ENCODE measurements around the gene MROH2B. TPM values are rescaled to one million over a fixed set of nuclear protein-coding genes. Genes with fewer than 3 reads are reported as not detected.
"Not testable (repeated sequence)": the region's sequence is repeated elsewhere in the genome, so short reads cannot be mapped to it uniquely, and the experiment has no call there.

The MROH2B gene
- total and polyA plus RNA-seq, 2 donors (not counting 1 experiment from before 2014, with no cell fraction given): not detected

DNA sequence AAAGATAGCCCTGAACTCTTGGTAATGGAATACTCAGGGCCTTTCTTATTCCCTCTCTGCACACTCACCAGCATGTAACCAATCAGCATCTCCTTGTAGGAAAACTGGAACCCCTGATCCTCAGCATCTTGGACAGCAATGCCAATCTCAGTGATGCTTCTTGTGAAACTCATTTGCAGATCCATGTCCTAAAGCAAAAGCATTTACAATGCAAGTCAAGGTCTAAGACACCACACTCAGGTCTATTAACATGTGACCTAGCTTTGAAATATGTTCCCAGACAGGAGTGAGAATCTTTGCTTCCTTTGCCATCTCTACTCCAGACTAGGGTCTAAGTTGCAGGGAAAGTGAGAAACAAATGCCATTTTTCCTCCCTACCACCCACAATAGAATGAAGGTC, 38.2 kb downstream of the MROH2B start:
- no peaks in the 10 kb centered on the region for H3K36me3 ChIP-seq (replicated peaks in 1 of 2; ENCODE audit: control extremely low read depth in 1 of 2, control insufficient read depth in 1 of 2, extremely low read depth in 1 of 2, insufficient read depth in 2 of 2, low read length in 1 of 2)
- ATAC-seq (ENCODE audit: low read depth) (no peak), DNase-seq (no peak)
- H3K4me2 ChIP-seq (replicated peaks; ENCODE audit: low read depth, low read length, poor library complexity, severe bottlenecking): no peak overlapping the region
- H4K20me1 ChIP-seq (ENCODE audit: control insufficient read depth, insufficient read depth, low read length, poor library complexity, severe bottlenecking): no peaks in the 10 kb centered on the region
- TF ChIP-seq, protein P1, sequence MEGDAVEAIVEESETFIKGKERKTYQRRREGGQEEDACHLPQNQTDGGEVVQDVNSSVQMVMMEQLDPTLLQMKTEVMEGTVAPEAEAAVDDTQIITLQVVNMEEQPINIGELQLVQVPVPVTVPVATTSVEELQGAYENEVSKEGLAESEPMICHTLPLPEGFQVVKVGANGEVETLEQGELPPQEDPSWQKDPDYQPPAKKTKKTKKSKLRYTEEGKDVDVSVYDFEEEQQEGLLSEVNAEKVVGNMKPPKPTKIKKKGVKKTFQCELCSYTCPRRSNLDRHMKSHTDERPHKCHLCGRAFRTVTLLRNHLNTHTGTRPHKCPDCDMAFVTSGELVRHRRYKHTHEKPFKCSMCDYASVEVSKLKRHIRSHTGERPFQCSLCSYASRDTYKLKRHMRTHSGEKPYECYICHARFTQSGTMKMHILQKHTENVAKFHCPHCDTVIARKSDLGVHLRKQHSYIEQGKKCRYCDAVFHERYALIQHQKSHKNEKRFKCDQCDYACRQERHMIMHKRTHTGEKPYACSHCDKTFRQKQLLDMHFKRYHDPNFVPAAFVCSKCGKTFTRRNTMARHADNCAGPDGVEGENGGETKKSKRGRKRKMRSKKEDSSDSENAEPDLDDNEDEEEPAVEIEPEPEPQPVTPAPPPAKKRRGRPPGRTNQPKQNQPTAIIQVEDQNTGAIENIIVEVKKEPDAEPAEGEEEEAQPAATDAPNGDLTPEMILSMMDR (IDR thresholded peaks at IDR 0.05): no peak
- TF ChIP-seq EZH2 (IDR thresholded peaks at IDR 0.05; ENCODE audit: borderline replicate concordance, insufficient read depth, low read depth, low read length, poor library complexity, severe bottlenecking): no peak
- H2AFZ ChIP-seq (ENCODE audit: insufficient read depth, low read depth, low read length, poor library complexity, severe bottlenecking): no peak overlapping the region
- Mint-ChIP-seq H3K27me3 (no peaks in the 10 kb centered on the region), H3K9me3 (ENCODE audit: insufficient read depth) (peaks cover 8% of the 10 kb centered on the region), H3K4me1 (no peaks in the 10 kb centered on the region), H3K27ac (no peak overlapping the region), H3K4me3 (no peak overlapping the region)
- ChIA-PET POLR2A (no interaction called here), CTCF (no interaction called here)
- H3K4me1 ChIP-seq (ENCODE audit: control insufficient read depth in 2 of 2, insufficient read depth in 2 of 2, low read length in 2 of 2): no peaks in the 10 kb centered on the region
- H3K27ac ChIP-seq (ENCODE audit: low read length in 2 of 2): no peak overlapping the region
- no peaks in the 10 kb centered on the region for H3K27me3 ChIP-seq (replicated peaks in 1 of 4; ENCODE audit: control extremely low read depth in 1 of 4, control insufficient read depth in 3 of 4, insufficient read depth in 4 of 4, low read length in 3 of 4)
- H3K79me2 ChIP-seq (ENCODE audit: control insufficient read depth, insufficient read depth, low read length): no peaks in the 10 kb centered on the region
- H3K9ac ChIP-seq (ENCODE audit: low read length): no peak overlapping the region
- H3K9me3 ChIP-seq (ENCODE audit: control extremely low read depth in 1 of 3, control insufficient read depth in 2 of 3, insufficient read depth in 1 of 3, low read length in 2 of 3): no peaks in the 10 kb centered on the region
- intact Hi-C loops (cut with micrococcal nuclease): no loop called here
- H3K4me3 ChIP-seq (ENCODE audit: control extremely low read depth in 1 of 5, extremely low read depth in 1 of 5, insufficient read depth in 1 of 5, low read depth in 2 of 5, low read length in 4 of 5): no peak overlapping the region

DNA sequence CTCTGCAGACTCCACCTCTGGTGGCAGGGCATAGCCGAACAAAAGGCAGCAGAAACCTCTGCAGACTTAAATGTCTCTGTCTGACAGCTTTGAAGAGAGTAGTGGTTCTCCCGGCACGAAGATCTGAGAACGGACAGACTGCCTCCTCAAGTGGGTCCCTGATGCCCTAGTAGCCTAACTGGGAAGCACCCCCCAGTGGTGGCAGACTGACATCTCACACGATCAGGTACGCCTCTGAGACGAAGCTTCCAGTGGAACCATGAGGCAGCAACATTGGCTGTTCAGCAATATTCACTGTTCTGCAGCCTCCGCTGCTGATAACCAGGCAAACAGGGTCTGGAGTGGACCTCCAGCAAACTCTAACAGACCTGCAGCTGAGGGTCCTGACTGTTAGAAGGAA, 48.5 kb downstream of the MROH2B start:
- H3K79me2 ChIP-seq (ENCODE audit: control insufficient read depth, insufficient read depth, low read length); H2AFZ ChIP-seq (ENCODE audit: insufficient read depth, low read depth, low read length, poor library complexity, severe bottlenecking); H3K27me3 ChIP-seq (replicated peaks in 1 of 4; ENCODE audit: control extremely low read depth in 1 of 4, control insufficient read depth in 3 of 4, insufficient read depth in 4 of 4, low read length in 3 of 4); H3K4me1 Mint-ChIP-seq; intact Hi-C loops (cut with micrococcal nuclease); H3K9me3 Mint-ChIP-seq (ENCODE audit: insufficient read depth); H3K36me3 ChIP-seq (replicated peaks in 1 of 2; ENCODE audit: control extremely low read depth in 1 of 2, control insufficient read depth in 1 of 2, extremely low read depth in 1 of 2, insufficient read depth in 2 of 2, low read length in 1 of 2); ATAC-seq (ENCODE audit: low read depth); H3K4me3 Mint-ChIP-seq; CTCF ChIA-PET; H4K20me1 ChIP-seq (ENCODE audit: control insufficient read depth, insufficient read depth, low read length, poor library complexity, severe bottlenecking); POLR2A ChIA-PET; H3K27ac ChIP-seq (ENCODE audit: low read length in 2 of 2); H3K4me1 ChIP-seq (ENCODE audit: control insufficient read depth in 2 of 2, insufficient read depth in 2 of 2, low read length in 2 of 2); H3K9ac ChIP-seq (ENCODE audit: low read length); H3K27ac Mint-ChIP-seq; DNase-seq; H3K27me3 Mint-ChIP-seq; H3K4me2 ChIP-seq (replicated peaks; ENCODE audit: low read depth, low read length, poor library complexity, severe bottlenecking); H3K4me3 ChIP-seq (ENCODE audit: control extremely low read depth in 1 of 5, extremely low read depth in 1 of 5, insufficient read depth in 1 of 5, low read depth in 2 of 5, low read length in 4 of 5): not testable (repeated sequence)
- 98% methylated on average over 7 of the region's 8 CpGs for WGBS (ENCODE audit: insufficient coverage)
- peaks cover 0 to 15% (median 0%) of the 10 kb centered on the region in 3 donors for H3K9me3 ChIP-seq (ENCODE audit: control extremely low read depth in 1 of 3, control insufficient read depth in 2 of 3, insufficient read depth in 1 of 3, low read length in 2 of 3)
